Endothelial cell (in vitro differentiated cells): ENCODE results near the gene RBP5. TPM values are rescaled to one million over a fixed set of nuclear protein-coding genes. Genes with fewer than 3 reads are reported as not detected.
A peak's percentile ranks its signal among the peaks of the same experiment; 100 is the strongest.

Experiments
- DNase-seq: peaks from one replicate; pipeline ENCODE4 v3.0.0; 2021; ENCODE audit warnings: low spot score
- H3K27ac Mint-ChIP-seq: one replicate; pipeline ENCODE4 v1.8.0; 2021; ENCODE audit warnings: mixed read lengths, inconsistent platforms; ENCODE audit not compliant: unreplicated experiment
- H3K27me3 Mint-ChIP-seq: one replicate; pipeline ENCODE4 v1.8.0; 2021; ENCODE audit warnings: mild to moderate bottlenecking, moderate library complexity, mixed read lengths, inconsistent platforms; ENCODE audit not compliant: unreplicated experiment
- H3K36me3 Mint-ChIP-seq: one replicate; pipeline ENCODE4 v1.8.0; 2021; ENCODE audit warnings: mild to moderate bottlenecking, low read depth, mixed read lengths, inconsistent platforms; ENCODE audit not compliant: unreplicated experiment
- H3K4me1 Mint-ChIP-seq: one replicate; pipeline ENCODE4 v1.8.0; 2021; ENCODE audit warnings: mild to moderate bottlenecking, mixed read lengths, inconsistent platforms; ENCODE audit not compliant: unreplicated experiment
- H3K4me3 Mint-ChIP-seq: one replicate; pipeline ENCODE4 v1.8.0; 2021; ENCODE audit warnings: mild to moderate bottlenecking, mixed read lengths, inconsistent platforms; ENCODE audit not compliant: unreplicated experiment
- H3K9me3 Mint-ChIP-seq: one replicate; pipeline ENCODE4 v1.8.0; 2021; ENCODE audit warnings: mixed read lengths, inconsistent platforms; ENCODE audit not compliant: unreplicated experiment
- total RNA-seq: library from RNA; stranded (reverse); fragmentation: NEBNext Ultra II Directional; extraction: Animal tissue kit (Norgen Biotek cat#: 25700); gene quantifications from one replicate; pipeline ENCODE4 v1.2.1, GENCODE V29; 2021; ENCODE audit not compliant: unreplicated experiment
- TF ChIP-seq, protein P1 (sequence below): fragments of 200-600 bp; sonication (generic); IDR thresholded peaks from one replicate; pipeline ENCODE4 v1.5.0; 2021; ENCODE audit warnings: antibody characterized with exemption; ENCODE audit not compliant: unreplicated experiment

Gene RBP5
- total RNA-seq, 1 donor from 2014 or later, result 1.0 TPM

DNA sequence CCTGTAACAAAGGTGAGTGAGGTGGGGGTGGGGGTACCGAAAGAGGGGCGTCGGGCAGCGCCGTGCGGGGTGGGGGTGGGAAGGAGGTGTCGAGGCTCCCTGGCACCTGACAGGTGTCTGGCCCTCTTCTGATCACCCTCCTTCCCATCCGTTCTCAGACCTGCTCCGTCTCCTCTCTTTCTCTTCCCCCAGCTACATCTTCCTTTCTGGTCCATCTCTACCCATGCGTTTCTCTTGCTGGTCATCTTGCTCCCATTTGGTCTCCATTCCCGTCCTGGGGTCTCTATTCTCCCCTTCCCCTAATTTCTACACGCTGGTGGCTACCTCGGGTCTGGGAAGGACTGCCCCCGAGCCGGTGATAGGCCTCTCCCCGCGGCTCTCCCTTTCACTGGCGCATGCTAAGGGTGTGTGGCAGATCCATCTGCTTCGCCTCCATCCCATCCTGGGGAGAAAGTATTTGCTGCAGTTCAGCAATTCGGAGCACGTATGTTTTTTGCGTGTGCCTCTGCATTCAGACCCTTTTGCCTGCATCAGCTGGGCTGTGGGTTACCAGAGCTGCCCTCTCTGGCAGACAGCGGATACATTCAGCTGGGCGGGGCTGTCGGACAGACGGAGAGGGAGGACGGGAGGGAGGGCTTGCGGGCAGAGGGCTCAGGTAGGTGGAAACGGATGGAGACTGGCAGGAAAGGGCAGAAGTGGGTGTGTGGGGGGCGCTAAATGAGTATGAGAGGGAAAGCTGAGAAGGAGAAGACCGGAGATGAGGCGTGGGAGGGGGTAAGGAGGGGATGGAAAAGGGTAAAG lies 2.2 kb upstream of the RBP5 start:
- Mint-ChIP-seq H3K27ac (peak overlapping the region; percentile 90), H3K36me3 (peaks cover 32% of the 10 kb centered on the region), H3K4me1 (peaks cover 38% of the 10 kb centered on the region), H3K4me3 (peak overlapping the region; percentile 97), H3K9me3 (no peaks in the 10 kb centered on the region), H3K27me3 (peaks cover 15% of the 10 kb centered on the region)
- TF ChIP-seq, protein P1, sequence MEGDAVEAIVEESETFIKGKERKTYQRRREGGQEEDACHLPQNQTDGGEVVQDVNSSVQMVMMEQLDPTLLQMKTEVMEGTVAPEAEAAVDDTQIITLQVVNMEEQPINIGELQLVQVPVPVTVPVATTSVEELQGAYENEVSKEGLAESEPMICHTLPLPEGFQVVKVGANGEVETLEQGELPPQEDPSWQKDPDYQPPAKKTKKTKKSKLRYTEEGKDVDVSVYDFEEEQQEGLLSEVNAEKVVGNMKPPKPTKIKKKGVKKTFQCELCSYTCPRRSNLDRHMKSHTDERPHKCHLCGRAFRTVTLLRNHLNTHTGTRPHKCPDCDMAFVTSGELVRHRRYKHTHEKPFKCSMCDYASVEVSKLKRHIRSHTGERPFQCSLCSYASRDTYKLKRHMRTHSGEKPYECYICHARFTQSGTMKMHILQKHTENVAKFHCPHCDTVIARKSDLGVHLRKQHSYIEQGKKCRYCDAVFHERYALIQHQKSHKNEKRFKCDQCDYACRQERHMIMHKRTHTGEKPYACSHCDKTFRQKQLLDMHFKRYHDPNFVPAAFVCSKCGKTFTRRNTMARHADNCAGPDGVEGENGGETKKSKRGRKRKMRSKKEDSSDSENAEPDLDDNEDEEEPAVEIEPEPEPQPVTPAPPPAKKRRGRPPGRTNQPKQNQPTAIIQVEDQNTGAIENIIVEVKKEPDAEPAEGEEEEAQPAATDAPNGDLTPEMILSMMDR, result no peak
- peak; percentile 62 for DNase-seq

DNA sequence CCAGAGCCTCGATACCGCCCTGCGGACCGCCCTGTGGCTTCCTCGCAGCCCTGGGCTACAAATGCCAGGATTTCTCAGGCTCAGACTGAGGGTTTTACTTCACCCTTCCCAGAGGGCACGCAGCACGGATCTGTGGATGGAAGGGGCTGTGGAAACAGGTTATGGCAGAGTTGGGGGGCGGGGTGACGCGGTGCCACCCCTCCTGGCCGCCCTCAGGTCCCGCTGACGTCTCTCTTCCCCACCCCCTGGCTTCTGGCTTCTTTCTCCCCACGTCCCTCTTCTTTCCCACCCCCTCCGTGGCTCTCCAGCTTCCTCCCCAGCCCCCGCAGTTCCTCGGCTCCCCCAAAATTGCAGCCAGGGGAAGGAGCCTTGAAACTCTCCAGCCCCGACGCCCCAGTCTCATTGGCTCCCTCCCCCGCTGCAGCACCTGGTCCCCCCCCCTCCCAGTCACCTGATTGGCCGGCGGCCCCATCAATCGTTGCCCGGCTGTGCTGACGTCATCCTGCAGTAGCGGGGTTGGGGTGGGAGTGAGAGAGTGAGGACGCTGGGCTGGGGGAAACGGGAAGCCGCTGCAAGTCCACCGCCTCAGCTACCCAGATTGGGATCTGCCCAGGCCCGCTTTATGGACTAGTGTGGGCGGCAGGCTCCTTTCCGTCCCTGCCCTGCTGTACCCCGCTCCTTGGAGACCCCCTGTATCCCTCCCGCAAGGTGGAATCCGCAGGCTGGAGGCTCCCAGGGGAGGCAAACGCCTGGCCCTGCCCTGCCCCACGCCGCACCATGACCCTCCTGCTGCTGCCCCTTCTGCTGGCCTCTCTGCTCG lies 1.4 kb upstream of the RBP5 start, which contains the start of gene CLSTN3:
TSS of gene CLSTN3 (plus strand) at position 500 of the 820 bp plus-strand sequence. CDS start at position 778, 278 bp downstream.
- peak; percentile 80 for DNase-seq
- Mint-ChIP-seq H3K9me3 (no peaks in the 10 kb centered on the region), H3K4me1 (peaks cover 38% of the 10 kb centered on the region)

DNA sequence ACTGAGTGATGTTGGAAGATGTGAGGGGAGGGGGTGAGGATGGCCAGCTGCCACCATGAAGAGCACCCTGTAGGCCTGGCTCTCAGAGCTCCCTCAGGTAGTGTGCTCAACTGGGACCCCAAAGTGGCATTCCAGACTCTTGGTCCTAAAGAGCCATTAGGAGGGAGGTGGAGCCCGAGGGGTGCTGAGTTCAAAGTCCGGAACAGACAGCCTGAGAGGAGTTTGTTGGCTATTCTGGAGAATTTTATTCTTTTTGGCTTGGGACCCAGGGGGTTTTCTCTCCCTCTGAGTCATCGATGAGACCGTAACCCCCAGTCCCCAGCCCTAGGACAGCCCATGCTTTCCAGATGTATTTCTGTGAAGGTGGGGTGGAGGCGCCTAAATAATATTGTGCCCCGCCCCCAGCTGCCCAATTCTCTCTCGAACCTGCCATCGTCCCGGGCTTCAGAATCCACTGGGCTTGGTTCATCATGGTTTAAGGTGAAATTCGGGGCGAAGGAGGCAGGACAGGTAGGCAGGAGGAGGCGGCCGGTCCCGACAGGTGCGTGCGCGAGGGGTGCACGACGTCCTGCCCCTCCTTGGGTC lies 690 bp upstream of the RBP5 start:
- TF ChIP-seq, protein P1, result no peak
- Mint-ChIP-seq H3K27me3 (peaks cover 17% of the 10 kb centered on the region), H3K27ac (no peak overlapping the region), H3K36me3 (peaks cover 16% of the 10 kb centered on the region), H3K4me1 (peaks cover 38% of the 10 kb centered on the region), H3K4me3 (peak overlapping the region; percentile 97), H3K9me3 (no peaks in the 10 kb centered on the region)
- no peak for DNase-seq

More for the DNA sequence above, 1.4 kb upstream of the RBP5 start, which contains the start of gene CLSTN3:
- TF ChIP-seq, protein P1, result no peak
- H3K4me3 Mint-ChIP-seq, result peak within 1 kb of the TSS; percentile 97
- H3K27ac Mint-ChIP-seq, result peak within 1 kb of the TSS; percentile 90
- H3K27me3 Mint-ChIP-seq, result peaks cover 15% of the 10 kb centered on the region
- H3K36me3 Mint-ChIP-seq, result peaks cover 23% of the 10 kb centered on the region

DNA sequence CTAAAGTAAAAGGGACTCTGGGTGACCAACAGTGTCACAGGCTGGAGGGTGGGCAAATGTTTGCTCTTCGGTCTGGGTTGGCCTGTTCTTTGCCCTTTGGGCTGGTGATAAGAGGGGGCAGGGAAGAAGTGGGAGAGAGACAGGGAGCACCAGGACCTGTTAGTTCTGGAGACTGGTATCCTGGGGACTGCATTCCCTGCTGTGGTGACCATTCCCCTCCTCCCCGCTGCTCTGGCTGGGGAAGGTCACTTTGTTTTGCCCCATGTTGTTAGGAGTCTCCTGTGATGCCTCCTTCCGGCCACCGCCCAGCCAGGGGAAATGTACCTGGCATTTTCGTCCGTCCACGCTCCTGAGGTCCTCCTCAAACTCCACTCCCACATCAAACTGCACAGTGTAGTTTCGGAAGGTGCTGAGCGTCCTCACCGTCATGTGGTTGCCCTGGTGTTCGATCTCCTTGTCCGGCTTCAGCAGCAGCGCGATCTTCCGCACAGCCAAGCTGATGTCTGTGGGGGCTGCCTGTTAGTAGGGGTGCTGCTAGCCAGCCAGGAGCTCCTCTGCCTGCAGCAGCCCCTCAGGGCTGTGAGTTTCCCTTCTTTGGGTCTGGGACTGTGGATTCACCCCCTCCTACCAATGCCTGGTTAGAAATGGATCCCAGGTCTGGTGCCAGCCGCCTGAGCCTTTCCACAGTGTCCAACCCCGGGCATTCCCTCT lies 618 bp downstream of the RBP5 start:
- H3K4me3 Mint-ChIP-seq, result peak overlapping the region; percentile 58
- no peak for DNase-seq
- peaks cover 46% of the 10 kb centered on the region for H3K4me1 Mint-ChIP-seq
- peaks cover 14% of the 10 kb centered on the region for H3K27me3 Mint-ChIP-seq
- H3K9me3 Mint-ChIP-seq, result no peaks in the 10 kb centered on the region
- TF ChIP-seq, protein P1, result no peak
- H3K36me3 Mint-ChIP-seq, result peaks cover 11% of the 10 kb centered on the region
- no peak overlapping the region for H3K27ac Mint-ChIP-seq
